GM23338 (cell line): ENCODE measurements around the gene TESK2.

ENCODE experiments used
- CREB1 ChIP-seq: fragments of 250-450 bp; sonication (Bioruptor Pico); IDR thresholded peaks from 2 replicates; pipeline ENCODE4 v1.5.0; 2020; ENCODE audit warnings: low read depth, mild to moderate bottlenecking, moderate library complexity
- EZH2 ChIP-seq: fragments of 200-600 bp; sonication (generic); IDR thresholded peaks from one replicate; pipeline ENCODE4 v1.8.0; 2017; ENCODE audit warnings: antibody characterized with exemption, mild to moderate bottlenecking, low read depth; ENCODE audit not compliant: unreplicated experiment
- NANOG ChIP-seq: IDR thresholded peaks from 2 replicates; pipeline ENCODE4 v1.6.1; 2016; ENCODE audit warnings: antibody characterized with exemption, borderline replicate concordance
- POLR2AphosphoS5 ChIP-seq: IDR thresholded peaks from 2 replicates; pipeline ENCODE4 v1.6.1; 2016; ENCODE audit warnings: antibody characterized with exemption, low read depth
- TF ChIP-seq, protein P1 (sequence below), 2 experiments: fragments of 200-600 bp in 1 of 2; sonication (generic) in 1 of 2; conservative IDR thresholded peaks; 2 replicates each; pipeline versions ENCODE4 v1.5.1 to v1.6.1; 2016 to 2017; ENCODE audit warnings: antibody characterized with exemption in 2 of 2, low read depth in 2 of 2, mild to moderate bottlenecking in 2 of 2, moderate library complexity in 1 of 2
- TF ChIP-seq, protein P2 (sequence below): IDR thresholded peaks from 2 replicates; pipeline ENCODE4 v1.6.1; 2016; ENCODE audit warnings: antibody characterized with exemption

DNA sequence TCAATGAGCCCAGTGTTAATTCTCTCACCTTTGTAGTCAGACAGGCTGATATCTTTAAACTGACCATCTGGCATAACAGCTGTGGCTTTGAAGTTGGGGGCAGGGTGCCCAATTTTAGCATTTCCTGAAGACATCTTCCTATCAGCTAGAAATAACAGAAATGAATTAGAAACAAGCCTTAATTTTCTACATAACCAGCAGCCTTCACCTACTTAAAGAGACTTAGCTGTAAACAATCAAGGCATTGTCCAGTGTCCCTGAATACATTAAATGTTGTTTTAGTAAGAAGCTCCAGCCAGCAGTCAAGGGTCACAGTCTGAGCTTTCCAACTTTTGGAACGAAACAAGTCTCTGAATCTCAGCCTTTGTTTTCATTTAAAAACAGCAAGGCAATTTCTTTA is 27.9 kb upstream of the TESK2 start:
- TF ChIP-seq NANOG (no peak), EZH2 (no peak), POLR2AphosphoS5 (no peak), CREB1 (CRISPR knock-in tag) (no peak)
- TF ChIP-seq, protein P1, sequence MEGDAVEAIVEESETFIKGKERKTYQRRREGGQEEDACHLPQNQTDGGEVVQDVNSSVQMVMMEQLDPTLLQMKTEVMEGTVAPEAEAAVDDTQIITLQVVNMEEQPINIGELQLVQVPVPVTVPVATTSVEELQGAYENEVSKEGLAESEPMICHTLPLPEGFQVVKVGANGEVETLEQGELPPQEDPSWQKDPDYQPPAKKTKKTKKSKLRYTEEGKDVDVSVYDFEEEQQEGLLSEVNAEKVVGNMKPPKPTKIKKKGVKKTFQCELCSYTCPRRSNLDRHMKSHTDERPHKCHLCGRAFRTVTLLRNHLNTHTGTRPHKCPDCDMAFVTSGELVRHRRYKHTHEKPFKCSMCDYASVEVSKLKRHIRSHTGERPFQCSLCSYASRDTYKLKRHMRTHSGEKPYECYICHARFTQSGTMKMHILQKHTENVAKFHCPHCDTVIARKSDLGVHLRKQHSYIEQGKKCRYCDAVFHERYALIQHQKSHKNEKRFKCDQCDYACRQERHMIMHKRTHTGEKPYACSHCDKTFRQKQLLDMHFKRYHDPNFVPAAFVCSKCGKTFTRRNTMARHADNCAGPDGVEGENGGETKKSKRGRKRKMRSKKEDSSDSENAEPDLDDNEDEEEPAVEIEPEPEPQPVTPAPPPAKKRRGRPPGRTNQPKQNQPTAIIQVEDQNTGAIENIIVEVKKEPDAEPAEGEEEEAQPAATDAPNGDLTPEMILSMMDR (conservative IDR thresholded peaks at IDR 0.05; ENCODE audit: low read depth in 2 of 2), result no peak
- TF ChIP-seq, protein P2, sequence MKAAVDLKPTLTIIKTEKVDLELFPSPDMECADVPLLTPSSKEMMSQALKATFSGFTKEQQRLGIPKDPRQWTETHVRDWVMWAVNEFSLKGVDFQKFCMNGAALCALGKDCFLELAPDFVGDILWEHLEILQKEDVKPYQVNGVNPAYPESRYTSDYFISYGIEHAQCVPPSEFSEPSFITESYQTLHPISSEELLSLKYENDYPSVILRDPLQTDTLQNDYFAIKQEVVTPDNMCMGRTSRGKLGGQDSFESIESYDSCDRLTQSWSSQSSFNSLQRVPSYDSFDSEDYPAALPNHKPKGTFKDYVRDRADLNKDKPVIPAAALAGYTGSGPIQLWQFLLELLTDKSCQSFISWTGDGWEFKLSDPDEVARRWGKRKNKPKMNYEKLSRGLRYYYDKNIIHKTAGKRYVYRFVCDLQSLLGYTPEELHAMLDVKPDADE, result no peak
